Ovary (tissue), 9 donors: Measurements from ENCODE around the gene FLYWCH1. TPM values are rescaled to one million over a fixed set of nuclear protein-coding genes. Genes with fewer than 3 reads are reported as not detected.

Experiments
- DNase-seq, 5 donors: peaks; one replicate each; pipeline ENCODE4 v3.0.0-alpha.2; 2019 to 2020
- H3K27ac ChIP-seq, 2 donors: fragments of 200-600 bp; one replicate each; pipeline versions ENCODE4 v1.5.1 to v1.8.0; 2019 to 2022
- H3K27me3 ChIP-seq: fragments of 200-600 bp; one replicate; pipeline ENCODE4 v1.8.0; 2022
- H3K36me3 ChIP-seq: fragments of 200-600 bp; sonication (generic); one replicate; pipeline ENCODE4 v1.5.1; 2019
- H3K4me1 ChIP-seq: one replicate; pipeline ENCODE4 v1.8.1; 2013; ENCODE audit warnings: mild to moderate bottlenecking, moderate library complexity; ENCODE audit not compliant: insufficient read depth
- H3K4me3 ChIP-seq: fragments of 200-600 bp; sonication (generic); one replicate; pipeline ENCODE4 v1.5.1; 2017
- H3K9me3 ChIP-seq, 2 donors: fragments of 200-600 bp in 1 of 2; sonication (generic) in 1 of 2; one replicate each; pipeline versions ENCODE4 v1.5.1 to v1.8.1; 2013 to 2019; ENCODE audit warnings: mild to moderate bottlenecking in 1 of 2, moderate library complexity in 1 of 2
- EP300 ChIP-seq: sonication (generic); formaldehyde crosslinking; IDR thresholded peaks from one replicate; pipeline ENCODE4 v1.6.1; 2017; ENCODE audit warnings: antibody characterized with exemption
- POLR2A ChIP-seq: fragments of 450-650 bp; IDR thresholded peaks from one replicate; pipeline ENCODE4 v1.6.1; 2017; ENCODE audit warnings: antibody characterized with exemption, mild to moderate bottlenecking, moderate library complexity
- WGBS, 3 donors: extraction: QIAGEN DNeasy Blood & Tissue Kit in 1 of 3; methylation state at CpG; one replicate each; pipeline versions ENCODE4 v1.1.5 to v1.1.7; 2013 to 2017; 5-methylcytosine and 5-hydroxymethylcytosine counted together
- intact Hi-C, 4 donors: fragments of 100-400 bp; cut with DNase I; formaldehyde crosslinking; loops; one replicate each; pipeline versions ENCODE4 v1.11.0 to v1.15.1; 2022 to 2023
- polyA plus RNA-seq, 2 donors: library from polyadenylated mRNA; stranded (reverse); fragments of 200-250 nt in 1 of 2; fragments of 350-450 nt in 1 of 2; fragmentation: Illumina TruSeq in 1 of 2; extraction: RNeasy Lipid Tissue Mini Kit (QIAGEN cat#74804) in 1 of 2; gene quantifications; one replicate each; pipeline ENCODE4 v1.2.3, GENCODE V29; 2013 to 2014
- total RNA-seq, 7 donors: library from RNA; depleted of rRNA in 2 of 7; stranded (reverse); fragments of >200 nt in 2 of 7; fragmentation: NEBNext Ultra II Directional in 3 of 7; extraction: Animal tissue kit (Norgen Biotek cat#: 25700) in 3 of 7; gene quantifications; one replicate each; pipeline versions ENCODE4 v1.1.0 to v1.2.4, GENCODE V29; 2016 to 2023
- TF ChIP-seq, protein P1 (sequence below), 3 donors: fragments of 450-650 bp in 2 of 3; fragments of 200-600 bp in 1 of 3; IDR thresholded peaks; one replicate each; pipeline versions ENCODE4 v1.5.1 to v1.8.0; 2016 to 2022; ENCODE audit warnings: antibody characterized with exemption in 3 of 3, mild to moderate bottlenecking in 1 of 3
- donor health status: DM: no; HTN: no; CAD: no; lungs with moderate emphysema.
- donor health status: DM: no; HTN: no; CAD: no.
- donor health status: Bipolar disorder and iron deficiency.
- donor health status: DM: yes; HTN: yes; CAD: no.
- donor health status: DM: no; HTN: no; CAD: no.
- donor health status: DM: yes; HTN: yes; CAD: no.

Gene FLYWCH1
- total and polyA plus RNA-seq, 9 donors = 2.2 to 66.9 (median 39.0) TPM

DNA sequence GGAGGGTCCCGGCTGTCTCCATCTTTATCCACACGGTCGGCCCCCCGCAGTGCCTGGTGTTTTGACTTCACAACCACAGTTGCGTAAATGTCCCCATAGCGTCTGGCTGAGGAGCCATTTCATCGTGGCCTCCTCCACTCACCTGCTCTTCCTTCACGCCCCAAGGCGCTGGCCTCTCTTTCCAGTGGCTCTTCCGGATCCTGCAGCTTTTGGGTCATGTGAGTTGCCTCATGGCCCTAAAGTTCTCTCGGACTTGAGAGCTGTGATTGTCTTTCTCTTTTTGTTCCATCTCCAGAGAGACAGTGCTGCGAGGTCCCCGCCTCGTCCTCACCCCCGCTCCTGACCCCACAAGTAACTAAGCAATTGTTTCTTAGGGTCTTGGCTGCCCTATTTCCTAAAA is 22.7 kb downstream of the FLYWCH1 start:
- TF ChIP-seq EP300 = no peak
- TF ChIP-seq POLR2A = no peak
- TF ChIP-seq, protein P1, sequence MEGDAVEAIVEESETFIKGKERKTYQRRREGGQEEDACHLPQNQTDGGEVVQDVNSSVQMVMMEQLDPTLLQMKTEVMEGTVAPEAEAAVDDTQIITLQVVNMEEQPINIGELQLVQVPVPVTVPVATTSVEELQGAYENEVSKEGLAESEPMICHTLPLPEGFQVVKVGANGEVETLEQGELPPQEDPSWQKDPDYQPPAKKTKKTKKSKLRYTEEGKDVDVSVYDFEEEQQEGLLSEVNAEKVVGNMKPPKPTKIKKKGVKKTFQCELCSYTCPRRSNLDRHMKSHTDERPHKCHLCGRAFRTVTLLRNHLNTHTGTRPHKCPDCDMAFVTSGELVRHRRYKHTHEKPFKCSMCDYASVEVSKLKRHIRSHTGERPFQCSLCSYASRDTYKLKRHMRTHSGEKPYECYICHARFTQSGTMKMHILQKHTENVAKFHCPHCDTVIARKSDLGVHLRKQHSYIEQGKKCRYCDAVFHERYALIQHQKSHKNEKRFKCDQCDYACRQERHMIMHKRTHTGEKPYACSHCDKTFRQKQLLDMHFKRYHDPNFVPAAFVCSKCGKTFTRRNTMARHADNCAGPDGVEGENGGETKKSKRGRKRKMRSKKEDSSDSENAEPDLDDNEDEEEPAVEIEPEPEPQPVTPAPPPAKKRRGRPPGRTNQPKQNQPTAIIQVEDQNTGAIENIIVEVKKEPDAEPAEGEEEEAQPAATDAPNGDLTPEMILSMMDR (IDR thresholded peaks at IDR 0.05) = no peak
- Histone ChIP-seq H3K4me3 (no peak overlapping the region), H3K36me3 (no peaks in the 10 kb centered on the region), H3K27ac (no peak overlapping the region), H3K27me3 (no peaks in the 10 kb centered on the region), H3K4me1 (no peaks in the 10 kb centered on the region), H3K9me3 (no peaks in the 10 kb centered on the region)
- DNase-seq = no peak
- 86 to 90% (median 86%) methylated on average over 15 of the region's 15 CpGs for WGBS, 3 donors
- intact Hi-C loops = loop anchor here in 1 of 4 donors (5.0 kb wide), 1 partner anchor 67 kb away; no protein-coding TSS in a partner anchor

DNA sequence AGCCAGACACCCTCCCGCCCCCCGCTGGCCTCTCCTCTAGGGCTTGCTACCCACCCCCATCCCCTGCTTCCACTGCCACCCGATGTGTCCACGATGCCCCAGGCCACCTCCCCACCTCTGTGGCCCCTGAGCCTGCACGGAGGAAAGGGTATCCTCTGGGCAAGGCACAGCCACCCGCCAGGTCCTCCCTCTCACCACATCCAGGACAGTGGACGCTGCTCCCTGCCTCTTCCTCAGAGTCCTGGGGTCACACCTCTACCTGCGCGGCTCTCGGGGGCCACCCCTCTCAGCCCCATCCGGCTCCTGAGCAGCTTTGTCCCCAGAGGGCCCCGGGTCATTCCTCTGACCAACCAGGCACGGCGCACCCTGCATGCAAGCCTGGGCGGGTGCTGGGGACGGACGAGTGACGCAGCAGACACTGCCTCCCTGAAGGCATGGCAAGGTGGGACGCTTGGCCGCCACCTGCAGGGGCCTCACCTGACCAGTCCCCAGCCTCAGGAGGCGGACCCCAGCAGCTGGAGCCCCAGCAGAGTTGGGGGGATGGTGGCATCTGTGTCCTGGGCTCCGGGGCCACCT is 24.8 kb downstream of the FLYWCH1 start:
- no peak overlapping the region for H3K4me3 ChIP-seq
- no peaks in the 10 kb centered on the region for H3K9me3 ChIP-seq
- TF ChIP-seq POLR2A (no peak), EP300 (no peak)
- TF ChIP-seq, protein P1 (IDR thresholded peaks at IDR 0.05) = no peak
- no peak for DNase-seq
- H3K27ac ChIP-seq = no peak overlapping the region
- intact Hi-C loops = no loop called here
- H3K36me3 ChIP-seq = no peaks in the 10 kb centered on the region
- no peaks in the 10 kb centered on the region for H3K27me3 ChIP-seq
- 88 to 92% (median 89%) methylated on average over 22 of the region's 22 CpGs for WGBS, 3 donors
- H3K4me1 ChIP-seq = no peaks in the 10 kb centered on the region

- Histone ChIP-seq H3K27ac (no peak overlapping the region), H3K4me3 (no peak overlapping the region), H3K36me3 (no peaks in the 10 kb centered on the region), H3K9me3 (no peaks in the 10 kb centered on the region), H3K4me1 (no peaks in the 10 kb centered on the region), H3K27me3 (no peaks in the 10 kb centered on the region)
- TF ChIP-seq EP300 (no peak), POLR2A (no peak)
- TF ChIP-seq, protein P1 (IDR thresholded peaks at IDR 0.05) = no peak
- WGBS, 3 donors = 88 to 93% (median 90%) methylated on average over 15 to 24 of the region's 24 CpGs
- DNase-seq = no peak
- intact Hi-C loops = no loop called here
Observed at GRCh38 chr16:2937170-2937569, 25.4 kb downstream of the FLYWCH1 start.

- intact Hi-C loops = no loop called here
- no peaks in the 10 kb centered on the region for H3K4me1 ChIP-seq
- H3K36me3 ChIP-seq = no peaks in the 10 kb centered on the region
- H3K9me3 ChIP-seq = no peaks in the 10 kb centered on the region
- H3K27me3 ChIP-seq = no peaks in the 10 kb centered on the region
- TF ChIP-seq POLR2A = no peak
- no peak for TF ChIP-seq EP300
- TF ChIP-seq, protein P1 (IDR thresholded peaks at IDR 0.05) = no peak
- DNase-seq = no peak
- H3K27ac ChIP-seq = no peak overlapping the region
- H3K4me3 ChIP-seq = no peak overlapping the region
- WGBS, 3 donors = 90 to 98% (median 91%) methylated on average over 12 of the region's 12 CpGs
Observed at GRCh38 chr16:2938206-2938605, 26.5 kb downstream of the FLYWCH1 start.
